Occipital lobe (tissue), 3 donors: Measurements from ENCODE around the gene POTEJ. TPM values are rescaled to one million over a fixed set of nuclear protein-coding genes. Genes with fewer than 3 reads are reported as not detected.
"Not testable (repeated sequence)": the region's sequence is repeated elsewhere in the genome, so short reads cannot be mapped to it uniquely, and the experiment has no call there.

Source experiments
- DNase-seq: peaks from one replicate; lab custom pipeline; 2025; lab: John Stamatoyannopoulos, UW
- small RNA-seq: library from RNA; depleted of rRNA; stranded (forward); fragments of <200 nt; gene quantifications from one replicate; pipeline ENCODE3, GENCODE V24; 2014
- total RNA-seq: library from RNA; depleted of rRNA; stranded (reverse); fragments of >200 nt; gene quantifications from one replicate; pipeline ENCODE4 v1.2.3, GENCODE V29; 2014

Gene POTEJ
- total RNA-seq, 1 donor from 2014 or later, result not detected

DNA sequence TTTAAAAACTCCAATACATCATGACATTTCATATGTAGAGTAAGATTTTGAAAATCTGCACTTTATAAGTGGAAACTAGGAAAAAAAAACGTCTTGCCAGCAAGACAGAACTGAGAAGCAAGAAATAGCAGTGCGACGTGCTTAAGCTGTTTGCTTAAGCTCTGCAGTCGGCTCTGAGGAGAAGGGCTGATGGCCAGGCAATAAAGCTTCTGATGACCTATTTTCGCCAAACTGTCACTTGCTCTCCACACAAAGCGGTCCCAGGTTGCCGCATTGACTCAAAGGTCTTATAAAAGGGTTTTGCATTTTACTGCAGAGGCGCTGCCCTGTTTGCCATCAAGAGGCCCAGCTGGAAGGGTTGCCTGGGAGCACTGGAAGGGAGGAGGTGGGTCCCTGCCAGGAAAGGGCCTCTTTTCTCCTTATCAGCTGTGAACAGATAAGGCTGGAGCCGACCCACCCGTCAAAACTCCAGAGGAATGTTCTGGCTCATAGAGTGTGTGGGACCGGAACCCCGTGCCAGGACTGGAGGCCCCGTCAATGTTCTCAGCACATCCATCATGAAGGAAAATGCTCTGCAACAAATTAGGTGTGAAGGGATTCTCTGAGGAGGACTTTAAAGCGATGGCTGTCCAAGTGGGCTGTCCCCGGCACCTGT, 9.5 kb upstream of the POTEJ start:
- DNase-seq, result not testable (repeated sequence)

DNA sequence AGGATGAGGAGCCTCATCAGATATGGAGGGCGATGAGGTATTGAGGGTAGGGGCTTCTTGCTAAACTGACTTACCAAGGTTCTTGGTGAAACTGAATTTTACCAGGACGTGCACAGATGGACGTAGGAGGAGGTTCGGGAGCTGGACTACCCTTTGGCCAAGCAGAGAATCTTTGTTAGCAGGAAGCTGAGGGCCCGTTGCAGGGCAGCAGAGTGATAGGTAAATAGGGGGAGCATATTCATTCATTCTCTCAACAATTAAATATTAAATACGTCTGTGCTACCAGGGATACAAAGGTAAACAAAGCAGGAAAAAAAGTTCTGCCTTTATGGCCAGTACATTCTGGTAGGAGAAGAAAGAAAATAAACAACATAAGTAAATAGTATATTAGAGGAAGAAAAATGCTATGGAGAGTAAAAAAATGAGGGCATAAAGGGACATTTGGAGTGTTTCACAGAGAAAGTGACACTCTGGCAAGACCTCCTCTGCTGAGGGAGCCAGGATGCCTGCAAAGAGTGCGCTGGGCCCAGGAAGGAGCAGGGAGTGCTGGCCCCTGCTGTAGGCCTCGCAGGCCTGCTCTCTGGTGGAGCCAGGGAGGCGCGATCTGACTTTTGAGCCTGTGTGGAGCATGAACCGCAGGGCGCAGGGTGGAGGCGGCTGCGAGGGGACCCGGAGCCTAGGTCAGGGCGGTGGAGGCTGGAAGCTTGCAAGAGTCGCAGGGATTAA, 2.8 kb upstream of the POTEJ start:
- not testable (repeated sequence) for DNase-seq

DNA sequence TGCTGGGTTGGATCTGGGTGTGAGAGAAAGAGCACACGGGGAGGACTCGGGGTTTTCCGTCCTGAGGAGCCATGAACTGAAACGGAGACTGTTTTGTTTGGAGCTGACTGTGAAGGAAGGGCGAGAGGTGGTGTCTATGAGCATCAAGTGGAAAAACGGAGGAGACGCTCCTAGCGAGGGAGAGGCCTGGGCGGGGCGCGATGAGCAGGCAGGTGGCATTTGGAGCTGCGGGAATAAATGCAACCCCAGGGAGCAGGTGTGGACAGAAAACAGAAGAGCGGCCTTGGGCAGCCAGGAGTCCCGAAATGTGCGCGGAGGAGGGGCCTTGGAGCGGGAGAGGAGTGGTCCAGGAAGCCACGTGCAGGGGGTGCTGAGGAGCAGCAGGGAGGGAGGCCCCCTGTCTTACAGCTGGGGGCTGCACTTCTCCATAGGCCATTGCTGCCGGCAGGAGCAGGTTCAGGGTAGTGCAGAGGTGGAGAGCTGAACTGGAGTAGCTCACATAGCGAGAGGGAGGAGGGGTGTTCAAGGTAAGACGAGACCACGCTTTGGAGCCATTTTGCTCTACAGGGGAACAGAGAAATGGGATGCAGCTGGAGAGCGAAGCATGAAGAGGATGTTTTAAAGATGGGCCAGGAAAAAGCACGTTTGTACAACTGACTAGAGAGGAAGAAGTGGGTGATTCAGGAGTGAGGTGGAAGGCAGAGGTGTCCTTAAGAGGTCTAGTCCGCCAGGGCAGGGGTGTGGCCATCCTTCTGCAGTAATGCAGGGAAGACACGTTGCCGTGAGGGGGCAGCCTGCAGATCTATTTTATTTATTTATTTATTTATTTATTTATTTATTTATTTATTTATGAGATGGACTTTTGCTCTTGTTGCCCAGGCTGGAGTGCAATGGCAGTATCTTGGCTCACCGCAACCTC, 2.0 kb upstream of the POTEJ start:
- not testable (repeated sequence) for DNase-seq

DNA sequence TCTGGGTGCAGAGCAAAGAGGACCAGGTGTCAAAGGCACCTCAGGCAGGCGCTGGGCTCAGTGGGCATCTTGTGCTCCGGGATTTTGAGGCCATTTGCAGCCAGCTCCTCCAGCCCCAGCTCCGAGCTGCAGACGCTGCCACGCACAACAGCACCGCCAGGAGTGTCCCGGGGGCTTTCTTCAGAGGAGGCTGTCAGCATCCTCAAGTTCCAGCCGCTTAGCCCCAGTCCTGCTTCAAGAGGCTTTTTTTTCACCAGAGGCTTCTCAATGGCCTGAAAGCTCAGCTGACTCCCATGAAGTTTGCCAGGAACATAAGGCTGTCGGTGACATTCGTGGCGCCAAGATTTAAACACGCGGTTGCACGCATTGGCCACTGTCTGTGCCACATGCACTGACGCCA, 754 bp upstream of the POTEJ start:
- DNase-seq, result not testable (repeated sequence)

DNA sequence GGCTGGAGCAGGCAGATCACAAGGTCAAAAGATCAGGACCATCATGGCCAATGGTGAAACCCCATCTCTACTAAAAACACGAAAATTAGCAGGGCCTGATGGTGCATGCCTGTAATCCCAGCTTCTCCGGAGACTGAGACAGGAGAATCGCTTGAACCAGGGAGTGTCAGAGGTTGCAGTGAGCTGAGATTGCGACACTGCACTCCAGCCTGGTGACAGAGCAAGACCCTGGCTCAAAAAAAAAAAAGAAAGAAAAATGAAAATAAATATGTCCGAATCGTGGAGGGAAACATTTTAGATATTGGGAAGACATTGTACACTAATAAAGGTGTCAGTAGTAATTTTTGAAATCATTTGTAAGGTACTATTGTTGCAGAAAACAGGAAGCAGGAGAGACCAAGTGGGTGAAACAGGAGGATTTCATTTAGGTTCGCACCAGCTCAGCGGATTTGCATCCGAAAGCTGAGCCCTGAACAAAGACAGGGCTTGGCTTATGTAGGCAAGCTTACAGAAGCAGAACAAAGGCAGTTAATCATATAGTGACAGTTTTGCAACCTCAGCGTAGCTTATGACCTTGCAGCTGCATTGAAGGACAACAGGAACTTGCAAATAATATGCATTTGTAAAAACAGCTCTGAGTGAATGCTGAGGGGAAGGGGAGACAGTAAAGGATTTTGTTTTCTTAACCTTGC, 17.7 kb downstream of the POTEJ start:
- DNase-seq, result not testable (repeated sequence)

DNA sequence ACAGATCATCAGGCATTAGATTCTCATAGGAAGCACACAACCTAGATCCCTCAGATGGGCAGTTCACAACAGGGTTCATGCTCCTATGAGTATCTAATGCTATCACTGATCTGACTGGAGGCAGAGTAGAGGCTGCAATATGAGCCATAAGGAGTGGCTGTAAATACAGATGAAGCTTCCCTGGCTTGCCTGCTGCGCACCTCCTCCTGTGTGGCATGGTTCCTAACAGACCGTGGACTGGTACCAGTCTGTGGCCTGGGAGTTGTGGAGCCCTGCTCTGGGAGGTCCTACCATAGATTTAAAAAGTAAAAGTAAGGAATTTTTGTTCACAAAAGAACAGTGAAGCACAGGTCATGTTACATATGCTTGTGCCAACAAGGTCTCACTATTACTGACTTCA, 27.7 kb downstream of the POTEJ start:
- not testable (repeated sequence) for DNase-seq

DNA sequence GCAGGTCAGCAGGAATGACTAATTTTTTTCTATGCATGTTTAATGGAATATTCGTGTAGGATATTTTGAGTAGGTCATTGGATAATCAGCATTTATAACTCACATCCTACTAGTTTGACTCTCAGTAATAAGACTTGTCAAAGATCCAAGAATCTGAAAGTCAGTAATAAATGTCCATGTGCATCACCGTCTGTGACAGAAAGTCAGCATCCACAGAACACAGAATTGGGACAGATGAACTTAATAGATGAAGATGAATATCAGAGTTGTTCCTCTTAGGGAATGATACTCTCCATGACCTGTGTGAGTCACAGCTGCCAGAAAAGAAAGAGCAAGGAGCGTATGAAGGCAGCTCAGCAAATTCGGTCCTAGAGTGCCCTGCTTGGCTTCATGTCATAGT, 30.4 kb downstream of the POTEJ start:
- not testable (repeated sequence) for DNase-seq

DNA sequence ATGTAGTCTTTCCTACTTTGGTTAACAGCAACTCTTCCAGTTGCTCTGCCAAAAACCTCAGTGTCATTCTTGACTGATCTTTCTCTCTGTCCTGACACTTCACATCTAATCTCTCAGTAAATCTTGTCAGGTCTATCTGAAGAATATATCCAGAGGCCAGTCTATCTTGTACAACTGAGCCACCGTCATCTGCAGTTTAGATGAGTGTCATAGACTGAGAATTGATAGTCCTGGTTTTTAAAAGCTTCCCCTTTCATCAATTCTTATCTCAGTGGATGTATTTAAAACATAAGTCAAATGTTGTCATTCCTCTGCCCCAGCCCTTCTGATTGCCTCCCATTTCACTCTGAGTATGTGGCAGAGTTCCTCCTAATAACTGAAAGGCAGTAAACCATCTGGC, 38.0 kb downstream of the POTEJ start:
- not testable (repeated sequence) for DNase-seq

DNA sequence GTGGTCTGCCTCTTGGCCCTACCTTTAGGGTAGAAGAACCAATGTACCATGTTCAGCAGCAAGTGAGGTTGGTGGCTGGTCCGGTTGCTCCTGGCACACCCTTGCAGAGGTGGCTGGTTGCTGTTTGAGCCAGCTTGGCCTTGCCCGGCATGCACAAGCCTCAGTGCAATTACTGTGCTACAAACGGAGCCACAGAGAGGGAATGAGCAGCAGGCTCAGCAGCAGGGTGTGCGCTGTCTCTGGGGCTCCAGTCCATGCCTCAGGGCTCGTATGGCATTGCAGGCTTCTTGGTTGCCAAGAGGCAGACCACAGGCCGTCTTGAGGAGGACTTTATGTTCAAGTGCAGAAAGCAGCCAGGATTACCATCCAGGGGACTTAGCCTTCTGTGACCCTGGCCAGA, 53.3 kb downstream of the POTEJ start:
- not testable (repeated sequence) for DNase-seq

DNA sequence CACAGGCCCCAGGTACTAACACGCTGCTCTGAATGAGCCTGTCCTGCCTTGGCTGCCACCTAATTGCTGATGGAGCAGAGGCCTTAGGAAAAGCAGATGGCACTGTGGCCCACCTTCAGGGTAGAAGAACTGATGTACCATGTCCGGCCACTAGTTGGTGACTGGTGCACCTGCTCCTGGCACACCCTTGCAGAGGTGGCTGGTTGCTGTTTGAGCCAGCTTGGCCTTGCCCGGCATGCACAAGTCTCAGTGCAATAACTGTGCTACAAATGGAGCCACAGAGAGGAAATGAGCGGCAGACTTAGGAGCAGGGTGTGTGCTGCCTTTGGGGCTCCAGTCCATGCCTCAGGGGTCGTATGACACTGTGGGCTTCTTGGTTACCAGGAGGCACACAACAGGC, 54.4 kb downstream of the POTEJ start:
- DNase-seq, result not testable (repeated sequence)

DNA sequence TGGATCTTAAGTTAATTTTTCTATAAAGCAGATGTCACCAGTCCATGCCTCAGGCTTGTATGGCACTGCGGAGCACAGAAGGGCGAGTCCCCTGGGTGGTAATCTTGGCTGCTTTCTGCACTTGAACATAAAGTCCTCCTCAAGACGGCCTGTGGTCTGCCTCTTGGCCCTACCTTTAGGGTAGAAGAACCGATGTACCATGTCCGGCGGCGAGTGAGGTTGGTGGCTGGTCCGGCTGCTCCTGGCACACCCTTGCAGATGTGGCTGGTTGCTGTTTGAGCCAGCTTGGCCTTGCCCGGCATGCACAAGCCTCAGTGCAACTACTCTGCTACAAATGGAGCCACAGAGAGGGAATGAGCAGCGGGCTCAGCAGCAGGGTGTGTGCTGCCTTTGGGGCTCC, 56.3 kb downstream of the POTEJ start:
- not testable (repeated sequence) for DNase-seq

DNA sequence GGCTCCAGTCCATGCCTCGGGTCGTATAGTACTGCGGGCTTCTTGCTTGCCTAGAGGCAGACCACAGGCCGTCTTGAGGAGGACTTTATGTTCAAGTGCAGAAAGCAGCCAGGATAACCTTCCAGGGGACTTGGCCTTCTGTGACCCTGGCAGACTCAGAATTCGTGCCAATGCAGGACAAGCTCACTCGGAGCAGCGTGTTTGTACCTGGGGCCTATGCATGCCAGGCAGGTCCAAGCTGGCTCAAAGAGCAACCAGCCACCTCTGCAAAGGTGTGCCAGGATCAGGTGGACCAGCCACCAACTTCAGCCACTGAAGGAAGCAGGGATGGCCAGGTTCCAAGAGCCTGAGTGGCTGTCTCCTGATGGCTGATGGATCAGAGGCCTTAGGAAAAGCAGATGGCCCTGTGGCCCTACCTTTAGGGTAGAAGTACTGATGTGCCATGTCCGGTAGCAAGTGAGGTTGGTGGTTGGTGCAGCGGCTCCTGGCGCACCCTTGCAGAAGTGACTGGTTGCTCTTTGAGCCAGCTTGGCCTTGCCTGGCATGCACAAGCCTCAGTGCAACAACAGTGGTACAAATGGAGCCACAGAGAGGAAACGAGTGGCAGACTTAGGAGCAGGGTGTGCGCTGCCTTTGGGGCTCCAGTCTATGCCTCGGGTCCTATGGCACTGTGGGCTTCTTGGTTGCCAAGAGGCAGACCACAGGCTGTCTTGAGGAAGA, 58.9 kb downstream of the POTEJ start:
- DNase-seq, result not testable (repeated sequence)

DNA sequence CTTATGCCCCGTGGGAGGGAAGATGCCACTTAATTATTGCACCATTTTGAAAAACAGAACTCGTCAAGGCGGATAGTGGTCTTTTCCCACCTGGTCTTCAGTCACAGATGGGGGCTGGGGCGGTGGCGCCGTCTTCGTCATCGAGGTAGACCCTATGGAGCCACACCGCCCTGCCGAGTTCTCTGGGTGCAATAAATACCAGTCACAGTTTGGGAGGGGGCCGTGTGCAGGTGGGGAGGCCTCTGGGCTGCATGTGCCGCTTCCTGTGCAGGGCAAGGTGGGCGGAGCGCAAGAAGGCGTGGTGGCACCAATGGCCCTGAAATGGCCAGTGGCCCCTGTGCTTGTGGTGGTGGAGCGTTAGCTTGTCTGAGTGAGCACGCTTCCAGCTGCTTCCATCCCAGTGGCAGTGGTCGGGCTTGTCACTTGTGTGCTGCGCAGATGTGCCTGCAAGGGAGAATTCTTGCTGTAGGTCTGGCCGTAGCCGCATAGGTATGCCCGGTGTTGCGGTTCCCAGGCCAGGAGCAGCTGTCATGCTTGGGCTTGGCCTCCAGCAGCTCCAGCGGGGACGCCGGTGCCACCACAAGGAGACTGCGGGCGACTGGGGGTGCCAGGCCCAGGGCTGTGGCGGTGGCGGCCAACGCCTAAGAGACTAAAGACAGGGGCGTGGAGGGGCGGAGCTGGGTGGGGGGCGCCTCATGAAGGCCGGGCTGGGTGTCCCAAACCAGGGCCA, 81.0 kb downstream of the POTEJ start:
- not testable (repeated sequence) for DNase-seq

DNA sequence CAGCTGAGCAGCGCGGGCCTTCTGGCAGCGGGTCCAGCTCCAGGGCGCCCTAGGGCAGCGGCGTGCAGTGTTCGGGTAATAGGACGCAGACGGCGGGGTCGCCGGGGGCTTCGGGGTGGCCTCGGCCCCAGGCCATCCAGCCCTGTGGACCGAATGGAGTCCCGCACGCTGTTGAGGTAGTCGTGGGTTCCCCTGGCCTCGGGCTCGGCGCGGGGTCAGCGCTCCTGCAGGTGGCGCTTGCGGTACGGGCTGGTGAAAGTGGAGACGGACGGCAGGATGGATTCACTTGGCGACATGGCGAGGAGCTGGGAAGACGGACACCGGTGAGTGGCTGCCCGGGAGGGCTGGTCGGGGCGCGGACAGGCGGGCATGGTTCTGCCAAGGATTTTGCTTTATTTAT, 82.2 kb downstream of the POTEJ start:
- not testable (repeated sequence) for DNase-seq

DNA sequence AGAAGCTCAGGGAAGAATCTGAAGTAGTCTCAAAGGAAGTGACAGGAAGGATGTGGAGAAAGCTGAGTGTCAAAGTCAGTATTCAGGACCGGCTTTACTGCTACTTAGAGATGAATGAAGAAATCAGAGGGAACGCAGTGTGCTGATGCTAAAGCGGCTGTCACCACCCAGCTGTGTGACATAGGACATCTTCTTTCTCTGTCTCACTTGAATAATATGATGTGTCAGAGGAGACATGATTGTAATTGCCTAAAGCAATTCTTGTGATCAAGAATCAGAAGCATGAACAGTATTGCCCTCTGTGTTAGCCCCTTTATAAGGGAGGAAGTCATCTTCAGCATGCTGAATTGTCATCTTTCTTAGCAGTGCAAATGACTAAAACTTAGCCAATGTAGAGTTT, 92.0 kb downstream of the POTEJ start:
- not testable (repeated sequence) for DNase-seq

Small RNA genes lying within 50 kb of the gene (small RNA-seq; reads per million reads assigned to genes)
- gene RF00017 (not detected), gene RNU6-848P (not detected)

Other genes starting within 250 kb of the POTEJ start
- gene POTEI, start 102.1 kb upstream of the POTEJ start, total RNA-seq, result not detected
- not detected for gene CFC1B, start 90.2 kb upstream of the POTEJ start, total RNA-seq
- not detected for gene CFC1, start 11.9 kb upstream of the POTEJ start, total RNA-seq
- 0.31 TPM for gene GPR148, start 117.6 kb downstream of the POTEJ start, total RNA-seq
- 32.8 TPM for gene AMER3, start 144.1 kb downstream of the POTEJ start, total RNA-seq
- 38.7 TPM for gene ARHGEF4, start 225.5 kb downstream of the POTEJ start, total RNA-seq